ENCODE measurements around the gene FCER2.

The FCER2 gene

GRCh38 chr19:7718668-7719067 lies 16.7 kb upstream of the FCER2 start:
- Histone ChIP-seq H3K9me3 (ENCODE audit: control insufficient read depth, low read length) (no peaks in the 10 kb centered on the region), H3K4me1 (ENCODE audit: control insufficient read depth, insufficient read depth, low read length) (no peaks in the 10 kb centered on the region), H3K36me3 (ENCODE audit: control insufficient read depth, insufficient read depth, low read length) (no peaks in the 10 kb centered on the region), H3K27me3 (ENCODE audit: control insufficient read depth, insufficient read depth, low read length, poor library complexity, severe bottlenecking) (no peaks in the 10 kb centered on the region), H3K27ac (ENCODE audit: insufficient read depth, low read depth, low read length, poor library complexity, severe bottlenecking) (no peak overlapping the region), H3K4me3 (ENCODE audit: insufficient read depth, low read depth, low read length) (no peak overlapping the region)
- 80 to 83% methylated on average over 8 of the region's 8 CpGs for WGBS, 2 experiments

GRCh38 chr19:7716762-7717161 lies 14.8 kb upstream of the FCER2 start:
- Histone ChIP-seq H3K9me3 (ENCODE audit: control insufficient read depth, low read length) (no peaks in the 10 kb centered on the region), H3K4me3 (ENCODE audit: insufficient read depth, low read depth, low read length) (no peak overlapping the region), H3K36me3 (ENCODE audit: control insufficient read depth, insufficient read depth, low read length) (no peaks in the 10 kb centered on the region), H3K27me3 (ENCODE audit: control insufficient read depth, insufficient read depth, low read length, poor library complexity, severe bottlenecking) (no peaks in the 10 kb centered on the region), H3K4me1 (ENCODE audit: control insufficient read depth, insufficient read depth, low read length) (no peaks in the 10 kb centered on the region), H3K27ac (ENCODE audit: insufficient read depth, low read depth, low read length, poor library complexity, severe bottlenecking) (no peak overlapping the region)
- 82 to 83% methylated on average over 1 of the region's 1 CpG for WGBS, 2 experiments

DNA sequence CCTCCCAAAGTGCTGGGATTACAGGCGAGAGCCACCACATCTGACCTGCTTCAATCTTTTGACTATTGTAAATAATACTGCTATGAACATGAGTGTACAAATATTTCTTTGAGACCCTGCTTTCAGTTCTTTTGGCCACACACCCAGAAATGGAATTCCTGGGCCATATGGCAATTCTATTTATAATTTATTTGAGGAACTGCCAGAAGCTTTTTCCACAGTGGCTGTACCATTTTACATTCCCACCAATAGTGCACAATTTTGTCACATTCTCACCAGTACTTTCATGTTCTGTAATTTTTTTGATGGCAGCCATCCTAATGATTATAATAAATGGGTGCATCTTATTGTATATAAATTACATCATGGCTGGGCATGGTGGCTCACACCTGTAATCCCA lies 13.7 kb upstream of the FCER2 start:
- Histone ChIP-seq H3K36me3 (ENCODE audit: control insufficient read depth, insufficient read depth, low read length) (no peaks in the 10 kb centered on the region), H3K27me3 (ENCODE audit: control insufficient read depth, insufficient read depth, low read length, poor library complexity, severe bottlenecking) (no peaks in the 10 kb centered on the region), H3K4me1 (ENCODE audit: control insufficient read depth, insufficient read depth, low read length) (no peaks in the 10 kb centered on the region), H3K4me3 (ENCODE audit: insufficient read depth, low read depth, low read length) (no peak overlapping the region), H3K9me3 (ENCODE audit: control insufficient read depth, low read length) (no peaks in the 10 kb centered on the region), H3K27ac (ENCODE audit: insufficient read depth, low read depth, low read length, poor library complexity, severe bottlenecking) (no peak overlapping the region)
- whole genome bisulfite sequencing, 2 experiments: 88 to 89% methylated on average over 1 of the region's 1 CpG

GRCh38 chr19:7710616-7711015 lies 8.7 kb upstream of the FCER2 start:
- H3K27ac ChIP-seq (ENCODE audit: insufficient read depth, low read depth, low read length, poor library complexity, severe bottlenecking): no peak overlapping the region
- WGBS, 2 experiments: 79 to 81% methylated on average over 5 of the region's 5 CpGs
- H3K36me3 ChIP-seq (ENCODE audit: control insufficient read depth, insufficient read depth, low read length): no peaks in the 10 kb centered on the region
- no peak overlapping the region for H3K4me3 ChIP-seq (ENCODE audit: insufficient read depth, low read depth, low read length)
- H3K4me1 ChIP-seq (ENCODE audit: control insufficient read depth, insufficient read depth, low read length): no peaks in the 10 kb centered on the region
- no peaks in the 10 kb centered on the region for H3K9me3 ChIP-seq (ENCODE audit: control insufficient read depth, low read length)
- no peaks in the 10 kb centered on the region for H3K27me3 ChIP-seq (ENCODE audit: control insufficient read depth, insufficient read depth, low read length, poor library complexity, severe bottlenecking)

DNA sequence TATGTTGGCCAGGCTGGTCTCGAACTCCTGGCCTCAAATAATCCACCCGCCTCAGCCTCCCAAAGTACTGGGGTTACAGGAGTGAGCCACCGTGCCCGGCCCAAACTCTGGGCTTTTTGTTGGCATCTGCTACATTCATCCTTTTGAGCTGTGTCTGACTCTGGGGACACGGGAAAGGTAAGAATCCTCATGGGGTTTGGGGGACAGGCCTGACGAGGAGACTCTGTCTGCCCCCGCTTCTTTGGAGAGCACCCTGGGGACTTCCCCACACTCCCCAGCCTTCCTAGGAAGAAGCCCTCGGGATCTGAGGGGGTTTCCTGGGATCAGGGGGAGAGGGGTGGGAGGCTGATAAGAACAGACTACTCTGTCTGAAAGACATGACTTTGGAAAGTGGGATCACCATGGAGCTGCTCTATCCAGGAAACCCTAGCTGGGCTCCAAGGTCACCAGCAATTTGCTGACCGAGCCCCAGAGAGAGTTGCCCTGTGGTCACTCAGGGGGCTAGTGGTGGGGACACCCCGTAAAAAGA lies 8.1 kb upstream of the FCER2 start:
- no peaks in the 10 kb centered on the region for H3K9me3 ChIP-seq (ENCODE audit: control insufficient read depth, low read length)
- H3K4me1 ChIP-seq (ENCODE audit: control insufficient read depth, insufficient read depth, low read length): no peaks in the 10 kb centered on the region
- no peaks in the 10 kb centered on the region for H3K36me3 ChIP-seq (ENCODE audit: control insufficient read depth, insufficient read depth, low read length)
- H3K27ac ChIP-seq (ENCODE audit: insufficient read depth, low read depth, low read length, poor library complexity, severe bottlenecking): no peak overlapping the region
- WGBS, 2 experiments: 81 to 87% methylated on average over 10 of the region's 10 CpGs
- no peak overlapping the region for H3K4me3 ChIP-seq (ENCODE audit: insufficient read depth, low read depth, low read length)
- H3K27me3 ChIP-seq (ENCODE audit: control insufficient read depth, insufficient read depth, low read length, poor library complexity, severe bottlenecking): no peaks in the 10 kb centered on the region

- H3K4me3 ChIP-seq (ENCODE audit: insufficient read depth, low read depth, low read length): no peak overlapping the region
Observed at GRCh38 chr19:7706955-7707456, 5.1 kb upstream of the FCER2 start.

GRCh38 chr19:7706188-7706954 lies 4.4 kb upstream of the FCER2 start:
- no peak overlapping the region for H3K4me3 ChIP-seq (ENCODE audit: insufficient read depth, low read depth, low read length)
- H3K4me1 ChIP-seq (ENCODE audit: control insufficient read depth, insufficient read depth, low read length): no peaks in the 10 kb centered on the region
- H3K36me3 ChIP-seq (ENCODE audit: control insufficient read depth, insufficient read depth, low read length): no peaks in the 10 kb centered on the region
- no peaks in the 10 kb centered on the region for H3K27me3 ChIP-seq (ENCODE audit: control insufficient read depth, insufficient read depth, low read length, poor library complexity, severe bottlenecking)
- no peaks in the 10 kb centered on the region for H3K9me3 ChIP-seq (ENCODE audit: control insufficient read depth, low read length)
- H3K27ac ChIP-seq (ENCODE audit: insufficient read depth, low read depth, low read length, poor library complexity, severe bottlenecking): no peak overlapping the region
- 88% methylated on average over 14 of the region's 14 CpGs for WGBS, 2 experiments

More at GRCh38 chr19:7706955-7707456, 5.1 kb upstream of the FCER2 start:
- Histone ChIP-seq H3K27me3 (ENCODE audit: control insufficient read depth, insufficient read depth, low read length, poor library complexity, severe bottlenecking) (no peaks in the 10 kb centered on the region), H3K4me1 (ENCODE audit: control insufficient read depth, insufficient read depth, low read length) (no peaks in the 10 kb centered on the region), H3K9me3 (ENCODE audit: control insufficient read depth, low read length) (no peaks in the 10 kb centered on the region), H3K27ac (ENCODE audit: insufficient read depth, low read depth, low read length, poor library complexity, severe bottlenecking) (no peak overlapping the region), H3K36me3 (ENCODE audit: control insufficient read depth, insufficient read depth, low read length) (no peaks in the 10 kb centered on the region)
- WGBS, 2 experiments: 81 to 84% methylated on average over 8 of the region's 8 CpGs

- 87% methylated on average over 24 of the region's 24 CpGs for WGBS, 2 experiments
- Histone ChIP-seq H3K27ac (ENCODE audit: insufficient read depth, low read depth, low read length, poor library complexity, severe bottlenecking) (no peak overlapping the region), H3K4me3 (ENCODE audit: insufficient read depth, low read depth, low read length) (no peak overlapping the region), H3K9me3 (ENCODE audit: control insufficient read depth, low read length) (no peaks in the 10 kb centered on the region), H3K36me3 (ENCODE audit: control insufficient read depth, insufficient read depth, low read length) (no peaks in the 10 kb centered on the region), H3K27me3 (ENCODE audit: control insufficient read depth, insufficient read depth, low read length, poor library complexity, severe bottlenecking) (no peaks in the 10 kb centered on the region), H3K4me1 (ENCODE audit: control insufficient read depth, insufficient read depth, low read length) (no peaks in the 10 kb centered on the region)
Observed at GRCh38 chr19:7705387-7706187, 3.7 kb upstream of the FCER2 start.

- WGBS, 2 experiments: 84 to 85% methylated on average over 6 of the region's 6 CpGs
- Histone ChIP-seq H3K27ac (ENCODE audit: insufficient read depth, low read depth, low read length, poor library complexity, severe bottlenecking) (no peak overlapping the region), H3K9me3 (ENCODE audit: control insufficient read depth, low read length) (no peaks in the 10 kb centered on the region), H3K4me1 (ENCODE audit: control insufficient read depth, insufficient read depth, low read length) (no peaks in the 10 kb centered on the region), H3K4me3 (ENCODE audit: insufficient read depth, low read depth, low read length) (no peak overlapping the region), H3K27me3 (ENCODE audit: control insufficient read depth, insufficient read depth, low read length, poor library complexity, severe bottlenecking) (no peaks in the 10 kb centered on the region), H3K36me3 (ENCODE audit: control insufficient read depth, insufficient read depth, low read length) (no peaks in the 10 kb centered on the region)
Observed at GRCh38 chr19:7704280-7705060, 2.5 kb upstream of the FCER2 start.
